Osteoblast (primary cell): ENCODE results near the gene OOEP. TPM values are rescaled to one million over a fixed set of nuclear protein-coding genes. Genes with fewer than 3 reads are reported as not detected.

ENCODE experiments used
- DNase-seq: peaks from one replicate; pipeline ENCODE4 v3.0.0; 2011; ENCODE audit warnings: low spot score, mixed read lengths; ENCODE audit not compliant: insufficient read length; ENCODE audit errors: missing footprints
- H2AFZ ChIP-seq: 2 replicates; pipeline ENCODE4 v1.6.0; 2011; ENCODE audit warnings: mild to moderate bottlenecking, low read length
- H3K27ac ChIP-seq: 2 replicates; pipeline ENCODE4 v1.5.1; 2011; ENCODE audit warnings: mild to moderate bottlenecking, low read depth, low read length, moderate library complexity
- H3K27me3 ChIP-seq: 2 replicates; pipeline ENCODE4 v1.6.0; 2012; ENCODE audit warnings: mild to moderate bottlenecking, control low read depth, inconsistent platforms, low read length, moderate library complexity; ENCODE audit not compliant: insufficient read depth
- H3K36me3 ChIP-seq: 2 replicates; pipeline ENCODE4 v1.5.1; 2011; ENCODE audit warnings: mild to moderate bottlenecking, low read length, control low read depth, moderate library complexity; ENCODE audit not compliant: insufficient read depth
- H3K4me1 ChIP-seq: 2 replicates; pipeline ENCODE4 v1.5.1; 2011; ENCODE audit warnings: mild to moderate bottlenecking, low read length, control low read depth, moderate library complexity; ENCODE audit not compliant: insufficient read depth
- H3K4me2 ChIP-seq: 2 replicates; pipeline ENCODE4 v1.6.0; 2011; ENCODE audit warnings: mild to moderate bottlenecking, low read length; ENCODE audit not compliant: insufficient read depth
- H3K4me3 ChIP-seq: fragments of 200-600 bp; sonication (generic); 3 replicates; pipeline ENCODE4 v1.5.1; 2012; ENCODE audit warnings: mild to moderate bottlenecking, low read length, inconsistent platforms; ENCODE audit not compliant: insufficient read depth
- H3K79me2 ChIP-seq: 2 replicates; pipeline ENCODE4 v1.6.0; 2012; ENCODE audit warnings: mild to moderate bottlenecking, low read length, control low read depth, inconsistent platforms; ENCODE audit not compliant: insufficient read depth
- H3K9me3 ChIP-seq: 2 replicates; pipeline ENCODE4 v1.5.1; 2011; ENCODE audit warnings: low read depth, low read length, control low read depth
- H4K20me1 ChIP-seq: 2 replicates; pipeline ENCODE4 v1.6.0; 2012; ENCODE audit warnings: mild to moderate bottlenecking, low read length, control low read depth; ENCODE audit not compliant: insufficient read depth
- total RNA-seq: library from RNA; depleted of rRNA; stranded (reverse); fragments of >200 nt; gene quantifications from 2 replicates; pipeline ENCODE4 v1.2.3, GENCODE V29; 2012
- TF ChIP-seq, protein P1 (sequence below): IDR thresholded peaks from 2 replicates; pipeline ENCODE4 v1.5.1; 2011; ENCODE audit warnings: mild to moderate bottlenecking, low read depth, low read length, moderate library complexity; ENCODE audit errors: extremely low read depth

Gene OOEP
- 0.36 and 0.59 TPM in 2 replicates for total RNA-seq

DNA sequence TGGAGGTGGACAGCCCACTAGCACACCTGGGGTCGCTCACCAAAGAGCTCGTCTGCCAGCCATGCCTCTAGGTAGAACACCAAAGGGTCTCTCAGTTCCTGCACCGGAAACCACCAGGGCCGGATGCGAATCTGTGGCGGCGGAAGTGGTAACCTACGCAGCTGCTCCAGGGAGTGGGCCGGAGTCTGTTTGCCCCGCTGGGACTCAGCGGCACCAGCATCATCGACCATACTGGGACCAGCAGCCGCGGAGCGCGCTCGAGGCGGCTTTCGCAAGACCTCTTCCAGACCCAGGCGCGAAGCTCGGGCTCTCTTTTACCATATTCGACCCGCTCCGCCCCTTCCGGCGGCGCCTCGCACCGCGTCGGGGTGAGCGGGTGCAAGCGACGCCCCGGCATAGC is at the start of gene OOEP:
Gene OOEP (minus strand): TSS at position 335 of the 400 bp plus-strand sequence. CDS start 105 bp downstream, at position 230.
- TF ChIP-seq, protein P1, sequence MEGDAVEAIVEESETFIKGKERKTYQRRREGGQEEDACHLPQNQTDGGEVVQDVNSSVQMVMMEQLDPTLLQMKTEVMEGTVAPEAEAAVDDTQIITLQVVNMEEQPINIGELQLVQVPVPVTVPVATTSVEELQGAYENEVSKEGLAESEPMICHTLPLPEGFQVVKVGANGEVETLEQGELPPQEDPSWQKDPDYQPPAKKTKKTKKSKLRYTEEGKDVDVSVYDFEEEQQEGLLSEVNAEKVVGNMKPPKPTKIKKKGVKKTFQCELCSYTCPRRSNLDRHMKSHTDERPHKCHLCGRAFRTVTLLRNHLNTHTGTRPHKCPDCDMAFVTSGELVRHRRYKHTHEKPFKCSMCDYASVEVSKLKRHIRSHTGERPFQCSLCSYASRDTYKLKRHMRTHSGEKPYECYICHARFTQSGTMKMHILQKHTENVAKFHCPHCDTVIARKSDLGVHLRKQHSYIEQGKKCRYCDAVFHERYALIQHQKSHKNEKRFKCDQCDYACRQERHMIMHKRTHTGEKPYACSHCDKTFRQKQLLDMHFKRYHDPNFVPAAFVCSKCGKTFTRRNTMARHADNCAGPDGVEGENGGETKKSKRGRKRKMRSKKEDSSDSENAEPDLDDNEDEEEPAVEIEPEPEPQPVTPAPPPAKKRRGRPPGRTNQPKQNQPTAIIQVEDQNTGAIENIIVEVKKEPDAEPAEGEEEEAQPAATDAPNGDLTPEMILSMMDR = no peak
- H3K4me2 ChIP-seq = no peak within 1 kb of the TSS
- no peak within 1 kb of the TSS for H3K4me3 ChIP-seq
- no peaks in the 10 kb centered on the region for H3K79me2 ChIP-seq
- no peak within 1 kb of the TSS for H2AFZ ChIP-seq
- no peaks in the 10 kb centered on the region for H4K20me1 ChIP-seq
- H3K27ac ChIP-seq = no peak within 1 kb of the TSS
- no peaks in the 10 kb centered on the region for H3K36me3 ChIP-seq
- no peaks in the 10 kb centered on the region for H3K27me3 ChIP-seq
- peaks cover 5% of the 10 kb centered on the region for H3K9me3 ChIP-seq
- no peak for DNase-seq
- no peaks in the 10 kb centered on the region for H3K4me1 ChIP-seq

- no peaks in the 10 kb centered on the region for H4K20me1 ChIP-seq
- H2AFZ ChIP-seq = no peak overlapping the region
- no peak overlapping the region for H3K4me3 ChIP-seq
- TF ChIP-seq, protein P1 = no peak
- peaks cover 7% of the 10 kb centered on the region for H3K36me3 ChIP-seq
- H3K27ac ChIP-seq = no peak overlapping the region
- H3K9me3 ChIP-seq = no peaks in the 10 kb centered on the region
- DNase-seq = peak; percentile 34
- no peaks in the 10 kb centered on the region for H3K79me2 ChIP-seq
- H3K27me3 ChIP-seq = no peaks in the 10 kb centered on the region
- H3K4me1 ChIP-seq = no peaks in the 10 kb centered on the region
- no peak overlapping the region for H3K4me2 ChIP-seq
Measured at GRCh38 chr6:73418081-73418741, 48.5 kb upstream of the OOEP start.

DNA sequence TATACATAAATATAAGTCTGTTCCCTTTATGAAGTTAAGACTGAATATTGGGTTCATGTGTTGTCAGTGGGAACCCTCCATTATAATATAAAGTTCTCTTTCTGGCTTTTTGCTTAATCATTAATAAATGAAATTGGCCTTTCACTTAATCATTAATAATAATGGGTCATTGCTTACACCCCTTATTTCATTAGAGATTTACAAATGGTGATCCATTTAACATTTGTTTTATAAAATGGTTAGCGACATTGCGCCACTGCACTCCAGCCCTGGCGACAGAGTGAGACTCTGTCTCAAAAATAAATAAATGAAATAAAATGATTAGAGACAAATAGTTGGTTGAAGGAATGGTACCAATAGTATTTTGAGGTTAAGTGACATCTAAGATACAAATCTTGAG is 43.4 kb upstream of the OOEP start:
- no peaks in the 10 kb centered on the region for H3K27me3 ChIP-seq
- no peaks in the 10 kb centered on the region for H3K79me2 ChIP-seq

GRCh38 chr6:73409395-73409794 is 39.7 kb upstream of the OOEP start:
- no peaks in the 10 kb centered on the region for H3K79me2 ChIP-seq
- no peaks in the 10 kb centered on the region for H3K27me3 ChIP-seq

More for the DNA sequence above, 43.4 kb upstream of the OOEP start:
- TF ChIP-seq, protein P1 = no peak
- no peaks in the 10 kb centered on the region for H3K4me1 ChIP-seq
- H3K27ac ChIP-seq = no peak overlapping the region
- H3K9me3 ChIP-seq = no peaks in the 10 kb centered on the region
- H3K36me3 ChIP-seq = no peaks in the 10 kb centered on the region
- H4K20me1 ChIP-seq = no peaks in the 10 kb centered on the region
- no peak overlapping the region for H2AFZ ChIP-seq
- H3K4me2 ChIP-seq = no peak overlapping the region
- DNase-seq = no peak
- H3K4me3 ChIP-seq = no peak overlapping the region

More at GRCh38 chr6:73409395-73409794, 39.7 kb upstream of the OOEP start:
- no peak overlapping the region for H3K4me2 ChIP-seq
- no peak for DNase-seq
- H3K4me1 ChIP-seq = no peaks in the 10 kb centered on the region
- no peak overlapping the region for H3K27ac ChIP-seq
- H3K9me3 ChIP-seq = no peaks in the 10 kb centered on the region
- no peaks in the 10 kb centered on the region for H4K20me1 ChIP-seq
- TF ChIP-seq, protein P1 = no peak
- H2AFZ ChIP-seq = no peak overlapping the region
- no peak overlapping the region for H3K4me3 ChIP-seq
- H3K36me3 ChIP-seq = no peaks in the 10 kb centered on the region
